NCI-H526 (cell line): ENCODE results near the gene TRNP1.
"Not testable (repeated sequence)": the region's sequence is repeated elsewhere in the genome, so short reads cannot be mapped to it uniquely, and the experiment has no call there.

Experiments used
- DNase-seq, 2 experiments: peaks; one replicate each; lab custom pipeline; 2025; lab: John Stamatoyannopoulos, UW

TRNP1 gene

GRCh38 chr1:26993237-26994019 lies at the start of gene TRNP1:
TSS of gene TRNP1 (plus strand) at chr1:26993692. CDS start at chr1:26993787, 95 bp downstream.
- peak; percentile 58 to 78 for DNase-seq

GRCh38 chr1:26945138-26945537 lies 48.4 kb upstream of the TRNP1 start:
- no peak for DNase-seq

GRCh38 chr1:26945728-26946127 lies 47.8 kb upstream of the TRNP1 start:
- no peak for DNase-seq

- DNase-seq: no peak
These were observed 47.2 kb upstream of the TRNP1 start for GRCh38 chr1:26946270-26946669.

GRCh38 chr1:26948725-26949057 lies 44.8 kb upstream of the TRNP1 start:
- not testable (repeated sequence) for DNase-seq

- DNase-seq: no peak
These were observed 44.1 kb upstream of the TRNP1 start for GRCh38 chr1:26949266-26949925.

GRCh38 chr1:26949926-26950319 lies 43.6 kb upstream of the TRNP1 start:
- no peak for DNase-seq

- no peak for DNase-seq
These were observed 42.9 kb upstream of the TRNP1 start for GRCh38 chr1:26950602-26951001.

GRCh38 chr1:26951216-26951615 lies 42.3 kb upstream of the TRNP1 start:
- DNase-seq: no peak

GRCh38 chr1:26951821-26952497 lies 41.5 kb upstream of the TRNP1 start:
- no peak for DNase-seq

- DNase-seq: no peak
These were observed 40.1 kb upstream of the TRNP1 start for GRCh38 chr1:26953374-26953773.

- DNase-seq: no peak
These were observed 37.2 kb upstream of the TRNP1 start for GRCh38 chr1:26956321-26956720.

- DNase-seq: no peak
These were observed 36.2 kb upstream of the TRNP1 start for GRCh38 chr1:26957306-26957705.

GRCh38 chr1:26959270-26959669 lies 34.2 kb upstream of the TRNP1 start:
- DNase-seq: no peak

GRCh38 chr1:26959722-26960624 lies 33.5 kb upstream of the TRNP1 start, which contains the start of gene KDF1:
TSS of gene KDF1 (minus strand) at chr1:26960468. CDS start at chr1:26952380, 8,088 bp downstream.
- peak; percentile 66 to 95 for DNase-seq

GRCh38 chr1:26960625-26960966 lies 32.9 kb upstream of the TRNP1 start:
- no peak for DNase-seq

- DNase-seq: no peak
These were observed 31.7 kb upstream of the TRNP1 start for GRCh38 chr1:26961826-26962225.

- DNase-seq: no peak
These were observed 28.3 kb upstream of the TRNP1 start for GRCh38 chr1:26965213-26965612.

- DNase-seq: no peak
These were observed 27.9 kb upstream of the TRNP1 start for GRCh38 chr1:26965628-26966027.

- DNase-seq: no peak
These were observed 22.7 kb upstream of the TRNP1 start for GRCh38 chr1:26970810-26971209.

GRCh38 chr1:26971590-26971989 lies 21.9 kb upstream of the TRNP1 start:
- no peak for DNase-seq

GRCh38 chr1:26972390-26972789 lies 21.1 kb upstream of the TRNP1 start:
- DNase-seq: no peak
